Mesothelial cell of epicardium (in vitro differentiated cells): Measurements from ENCODE around the gene GTF3C1. TPM values are rescaled to one million over a fixed set of nuclear protein-coding genes. Genes with fewer than 3 reads are reported as not detected.

Experiments used
- DNase-seq, 2 experiments: peaks; one replicate each; pipeline ENCODE4 v3.0.0; 2021; ENCODE audit warnings: low spot score in 2 of 2; ENCODE audit not compliant: unreplicated experiment in 2 of 2
- H3K27ac Mint-ChIP-seq: 2 replicates; pipeline ENCODE4 v1.8.0; 2021; ENCODE audit warnings: mixed read lengths
- H3K27me3 Mint-ChIP-seq: 2 replicates; pipeline ENCODE4 v1.8.0; 2021; ENCODE audit warnings: low read depth, mixed read lengths
- H3K36me3 Mint-ChIP-seq: 2 replicates; pipeline ENCODE4 v1.8.0; 2021; ENCODE audit warnings: mixed read lengths
- H3K4me1 Mint-ChIP-seq: 2 replicates; pipeline ENCODE4 v1.8.0; 2021; ENCODE audit warnings: mixed read lengths
- H3K4me3 Mint-ChIP-seq: 2 replicates; pipeline ENCODE4 v1.8.0; 2021; ENCODE audit warnings: mild to moderate bottlenecking, moderate library complexity, mixed read lengths
- H3K9me3 Mint-ChIP-seq: 2 replicates; pipeline ENCODE4 v1.8.0; 2021; ENCODE audit warnings: mixed read lengths
- total RNA-seq: library from RNA; stranded (reverse); gene quantifications from 3 replicates; pipeline ENCODE4 v1.2.1, GENCODE V29; 2021
- TF ChIP-seq, protein P1 (sequence below): fragments of 200-600 bp; sonication (generic); IDR thresholded peaks from one replicate; pipeline ENCODE4 v1.5.0; 2021; ENCODE audit warnings: antibody characterized with exemption; ENCODE audit not compliant: unreplicated experiment

Gene GTF3C1
- total RNA-seq, 1 donor from 2014 or later: 131 TPM

DNA sequence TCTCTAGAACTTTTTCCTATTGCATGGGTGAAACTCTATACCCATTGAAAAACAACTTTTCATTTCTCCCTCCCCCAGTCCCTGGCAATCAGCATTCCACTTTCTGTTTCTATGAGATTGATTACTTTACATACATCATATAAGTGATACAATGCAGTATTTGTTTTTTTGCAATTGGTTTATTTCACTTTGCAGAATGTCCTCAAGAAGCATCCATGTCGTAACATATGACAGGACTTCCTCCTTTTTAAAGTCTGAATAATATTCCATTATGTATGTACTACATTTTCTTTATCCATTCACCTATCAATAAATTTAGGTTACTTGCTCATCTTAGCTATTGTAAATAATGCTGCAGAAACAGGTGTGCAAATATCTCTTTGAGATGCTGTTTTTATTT, 139.0 kb downstream of the GTF3C1 start:
- Mint-ChIP-seq H3K9me3 (peaks cover 28% of the 10 kb centered on the region), H3K27me3 (peaks cover 16% of the 10 kb centered on the region), H3K36me3 (no peaks in the 10 kb centered on the region), H3K27ac (no peak overlapping the region), H3K4me1 (no peaks in the 10 kb centered on the region), H3K4me3 (no peak overlapping the region)
- DNase-seq: no peak
- TF ChIP-seq, protein P1, sequence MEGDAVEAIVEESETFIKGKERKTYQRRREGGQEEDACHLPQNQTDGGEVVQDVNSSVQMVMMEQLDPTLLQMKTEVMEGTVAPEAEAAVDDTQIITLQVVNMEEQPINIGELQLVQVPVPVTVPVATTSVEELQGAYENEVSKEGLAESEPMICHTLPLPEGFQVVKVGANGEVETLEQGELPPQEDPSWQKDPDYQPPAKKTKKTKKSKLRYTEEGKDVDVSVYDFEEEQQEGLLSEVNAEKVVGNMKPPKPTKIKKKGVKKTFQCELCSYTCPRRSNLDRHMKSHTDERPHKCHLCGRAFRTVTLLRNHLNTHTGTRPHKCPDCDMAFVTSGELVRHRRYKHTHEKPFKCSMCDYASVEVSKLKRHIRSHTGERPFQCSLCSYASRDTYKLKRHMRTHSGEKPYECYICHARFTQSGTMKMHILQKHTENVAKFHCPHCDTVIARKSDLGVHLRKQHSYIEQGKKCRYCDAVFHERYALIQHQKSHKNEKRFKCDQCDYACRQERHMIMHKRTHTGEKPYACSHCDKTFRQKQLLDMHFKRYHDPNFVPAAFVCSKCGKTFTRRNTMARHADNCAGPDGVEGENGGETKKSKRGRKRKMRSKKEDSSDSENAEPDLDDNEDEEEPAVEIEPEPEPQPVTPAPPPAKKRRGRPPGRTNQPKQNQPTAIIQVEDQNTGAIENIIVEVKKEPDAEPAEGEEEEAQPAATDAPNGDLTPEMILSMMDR: no peak

Other genes with a start within 250 kb of the GTF3C1 start
- 6.4 to 8.2 TPM (median 6.8 TPM) in 3 replicates for gene IL4R, start 235.9 kb downstream of the GTF3C1 start, total RNA-seq
- gene IL21R, start 147.7 kb downstream of the GTF3C1 start, total RNA-seq: 0.09 to 0.22 TPM (median 0.13 TPM) in 3 replicates
- 33.7 to 38.8 TPM (median 36.5 TPM) in 3 replicates for gene KATNIP, start 231 bp upstream of the GTF3C1 start, total RNA-seq